NCI-H446 treated with DMSO at 0.1 percent for 48 hours (cell line): ENCODE measurements around the gene FBRSL1.

Experiments
- DNase-seq: peaks from one replicate; lab custom pipeline; 2025; lab: John Stamatoyannopoulos, UW

The FBRSL1 gene

DNA sequence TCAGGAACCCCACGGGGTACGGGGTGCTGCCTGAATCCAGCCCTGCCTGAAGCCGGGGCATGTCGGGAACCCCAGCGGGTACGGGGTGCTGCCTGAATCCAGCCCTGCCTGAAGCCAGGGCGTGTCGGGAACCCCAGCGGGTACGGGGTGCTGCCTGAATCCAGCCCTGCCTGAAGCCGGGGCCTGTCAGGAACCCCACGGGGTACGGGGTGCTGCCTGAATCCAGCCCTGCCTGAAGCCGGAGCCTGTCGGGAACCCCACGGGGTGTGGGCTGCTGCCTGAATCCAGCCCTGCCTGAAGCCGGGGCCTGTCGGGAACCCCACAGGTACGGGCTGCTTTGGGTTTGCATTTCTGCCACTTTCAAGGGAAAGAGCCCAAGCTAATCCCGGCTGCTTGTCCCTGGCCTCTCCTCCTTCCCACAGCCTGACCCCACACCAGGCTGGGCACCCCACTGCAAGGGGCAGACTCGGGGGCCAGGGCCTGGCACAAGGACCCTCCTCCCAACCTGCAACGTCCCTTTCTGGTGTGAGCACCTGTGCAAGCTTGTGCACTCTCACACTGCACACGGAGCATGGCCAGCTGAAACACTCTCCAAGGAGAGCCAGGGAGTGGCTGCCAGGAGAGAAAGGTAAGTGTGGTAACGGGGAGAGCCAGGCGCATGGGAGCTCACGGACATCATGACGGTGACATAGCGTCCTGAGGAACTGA is 5.6 kb upstream of the FBRSL1 start:
- no peak for DNase-seq

DNA sequence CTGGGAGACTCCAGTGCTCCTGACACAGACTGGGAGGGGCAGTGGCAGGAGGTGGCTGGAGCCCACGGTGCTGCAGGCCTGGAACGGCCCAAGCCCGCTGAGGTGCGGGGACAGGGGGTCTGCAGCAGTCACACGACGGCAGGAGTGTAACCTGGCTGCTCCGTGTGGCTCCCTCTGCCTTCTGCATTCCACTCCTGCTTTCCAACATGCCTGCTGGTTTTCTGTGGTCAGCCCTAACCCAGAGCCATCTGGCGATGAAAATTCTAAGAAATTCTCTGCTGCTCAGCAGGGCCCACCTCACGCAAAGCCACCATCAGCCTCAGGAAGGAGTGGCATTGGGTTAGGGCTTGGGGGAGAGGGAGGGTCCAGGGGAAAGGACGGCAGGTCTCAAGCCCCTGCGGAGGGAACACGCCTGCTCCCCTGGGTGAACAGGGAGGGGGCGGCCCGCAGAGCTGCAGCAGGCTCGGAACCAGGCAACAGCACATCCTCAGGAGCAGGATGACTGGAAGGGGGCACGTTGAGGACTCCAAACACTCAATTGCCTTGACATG is 5.0 kb upstream of the FBRSL1 start:
- no peak for DNase-seq

DNA sequence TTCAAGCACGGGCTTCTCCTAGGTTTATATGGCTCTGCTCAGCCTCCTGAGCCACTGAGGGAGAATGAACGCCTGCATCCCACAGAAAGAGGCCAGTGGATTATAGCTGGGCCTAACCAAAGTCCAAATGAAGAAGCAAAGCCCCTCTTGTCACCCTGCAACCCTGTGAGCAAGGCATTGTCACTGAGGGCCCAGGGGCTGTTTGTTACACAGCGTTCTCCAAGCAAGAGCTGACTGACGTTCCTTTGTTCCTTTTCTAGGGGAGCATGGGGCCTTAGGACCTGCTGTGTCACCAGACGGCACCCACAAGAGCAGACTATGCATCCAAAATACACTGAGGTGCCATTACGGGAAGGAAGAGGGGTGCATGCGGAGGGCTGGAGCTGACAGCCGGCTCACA is 4.3 kb upstream of the FBRSL1 start:
- no peak for DNase-seq

DNA sequence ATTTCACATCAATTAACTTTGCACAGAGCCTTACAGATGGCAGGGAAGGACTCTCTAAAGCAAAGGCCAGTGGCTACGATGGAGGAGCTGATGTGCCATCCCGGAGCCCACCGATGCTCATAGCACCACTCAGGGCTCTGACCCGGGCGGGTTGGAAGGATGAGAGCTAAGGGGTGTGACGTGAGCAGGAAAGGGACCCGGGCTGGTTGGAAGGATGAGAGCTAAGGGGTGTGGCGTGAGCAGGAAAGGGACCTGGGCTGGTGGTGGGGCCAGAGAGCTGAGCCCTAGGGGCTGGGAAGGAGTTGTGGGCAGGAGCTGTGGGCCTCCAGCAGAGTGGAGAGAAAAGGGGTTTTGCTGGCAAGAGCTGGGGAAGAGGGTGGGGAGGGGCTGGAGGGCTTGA is 3.8 kb upstream of the FBRSL1 start:
- no peak for DNase-seq

DNA sequence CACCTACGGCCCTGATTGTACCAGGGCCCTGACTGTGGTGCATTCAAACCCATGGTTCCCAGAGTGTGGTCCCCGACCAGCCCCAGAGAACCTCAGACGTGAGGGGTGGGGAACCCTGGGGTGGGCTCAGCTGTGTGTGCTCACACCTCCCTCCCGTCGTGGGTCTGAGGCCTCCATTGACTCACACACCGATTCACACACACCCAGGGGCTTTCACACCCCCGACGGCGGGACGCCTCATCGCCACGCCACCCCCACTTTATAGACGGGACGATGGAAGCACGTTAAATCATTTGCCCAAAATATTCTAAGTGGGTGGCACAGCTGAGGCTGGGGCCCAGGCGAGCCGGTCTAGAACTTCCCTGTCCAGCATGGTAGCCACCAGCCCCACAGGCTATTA is 3.4 kb upstream of the FBRSL1 start:
- DNase-seq: no peak

DNA sequence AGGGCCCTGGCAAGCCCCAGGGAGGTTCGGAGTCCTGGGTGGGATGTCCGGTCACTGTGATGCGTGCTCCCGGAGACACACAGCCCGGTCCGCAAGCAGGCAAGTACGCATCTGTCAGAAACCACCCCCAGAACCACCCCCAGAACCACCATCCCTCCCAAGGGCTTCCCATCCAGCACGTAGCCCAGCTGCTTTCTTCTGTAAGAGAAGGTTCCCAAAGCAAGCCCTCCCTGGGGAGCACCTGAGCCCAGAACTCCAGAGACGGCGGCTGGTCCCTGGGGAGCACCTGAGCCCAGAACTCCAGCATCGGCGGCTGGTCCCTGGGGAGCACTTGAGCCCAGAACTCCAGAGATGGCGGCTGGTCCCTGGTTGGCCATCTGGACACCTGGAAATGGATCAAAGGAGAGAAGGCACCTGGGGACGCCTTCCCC is 2.6 kb upstream of the FBRSL1 start:
- DNase-seq: no peak

DNA sequence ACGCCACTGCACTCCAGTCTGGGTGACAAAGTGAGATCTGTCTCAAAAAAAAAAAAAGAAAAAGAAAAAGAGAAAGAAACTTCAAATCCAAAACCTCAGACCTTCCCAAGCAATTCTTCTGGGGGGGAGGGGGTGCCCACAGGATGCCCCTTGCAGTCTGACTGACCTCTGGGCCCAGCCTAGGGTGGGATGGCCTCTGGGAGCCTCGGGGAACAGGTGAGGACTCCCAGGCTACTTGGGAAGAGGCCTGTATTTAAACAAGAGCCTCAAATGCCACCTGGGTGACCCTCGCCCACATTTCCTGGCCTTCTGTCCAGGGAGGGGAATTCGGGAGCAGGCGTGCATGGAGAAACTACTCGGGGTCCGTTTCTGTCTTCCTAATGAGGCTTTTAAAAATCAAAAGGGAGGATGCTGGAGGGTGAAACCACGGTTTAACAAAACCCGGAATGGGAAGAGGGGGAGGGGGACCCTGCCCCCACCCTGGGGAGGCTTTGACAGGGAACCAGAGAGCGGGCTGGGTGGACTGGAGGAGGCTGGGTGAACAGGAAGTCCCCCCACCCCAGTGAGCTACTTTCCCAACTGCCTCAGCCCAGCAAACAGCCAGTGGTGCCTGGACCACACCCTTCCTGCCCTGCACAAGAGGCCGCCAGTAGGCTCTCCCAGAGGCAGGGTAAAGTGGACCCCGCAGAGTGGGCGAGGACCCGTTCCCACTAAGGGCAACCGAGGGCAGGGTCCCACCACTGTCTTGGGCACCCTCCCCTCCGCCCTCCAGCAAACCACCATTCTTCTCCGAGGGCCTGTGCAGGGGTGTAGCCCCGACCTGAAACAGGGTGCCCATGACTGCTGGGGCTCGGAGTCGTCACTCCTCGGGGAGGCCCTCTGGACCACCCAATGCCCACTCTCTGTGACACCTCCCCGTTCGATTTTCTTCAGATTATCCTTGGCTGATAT is 1.5 kb upstream of the FBRSL1 start:
- DNase-seq: no peak

DNA sequence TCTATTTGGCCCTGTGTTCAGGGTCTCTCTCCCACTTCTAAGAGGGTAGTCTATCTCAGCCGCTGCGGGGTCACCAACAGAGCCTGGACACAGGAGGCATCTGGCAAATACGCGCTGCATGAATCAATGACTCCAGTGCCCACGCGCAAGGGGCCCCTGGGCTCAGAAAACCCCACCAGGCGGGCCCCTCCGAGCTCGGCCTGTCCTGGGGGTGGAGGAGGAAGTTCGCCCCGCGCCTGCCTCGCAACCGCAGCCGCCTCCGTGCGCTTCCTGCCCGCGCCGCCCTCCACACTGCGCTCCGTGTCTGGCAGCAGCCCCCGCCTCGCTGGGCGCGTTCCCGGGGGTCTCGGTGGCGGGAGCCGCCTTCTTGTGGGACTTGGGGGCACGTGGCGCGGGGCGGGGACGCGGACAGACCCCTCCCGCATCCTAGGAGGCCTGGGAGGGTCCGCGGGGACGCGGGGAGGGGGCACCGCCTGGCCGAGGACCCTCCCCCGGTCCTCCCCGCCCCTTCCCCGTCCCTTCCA is 811 bp upstream of the FBRSL1 start:
- DNase-seq: no peak

DNA sequence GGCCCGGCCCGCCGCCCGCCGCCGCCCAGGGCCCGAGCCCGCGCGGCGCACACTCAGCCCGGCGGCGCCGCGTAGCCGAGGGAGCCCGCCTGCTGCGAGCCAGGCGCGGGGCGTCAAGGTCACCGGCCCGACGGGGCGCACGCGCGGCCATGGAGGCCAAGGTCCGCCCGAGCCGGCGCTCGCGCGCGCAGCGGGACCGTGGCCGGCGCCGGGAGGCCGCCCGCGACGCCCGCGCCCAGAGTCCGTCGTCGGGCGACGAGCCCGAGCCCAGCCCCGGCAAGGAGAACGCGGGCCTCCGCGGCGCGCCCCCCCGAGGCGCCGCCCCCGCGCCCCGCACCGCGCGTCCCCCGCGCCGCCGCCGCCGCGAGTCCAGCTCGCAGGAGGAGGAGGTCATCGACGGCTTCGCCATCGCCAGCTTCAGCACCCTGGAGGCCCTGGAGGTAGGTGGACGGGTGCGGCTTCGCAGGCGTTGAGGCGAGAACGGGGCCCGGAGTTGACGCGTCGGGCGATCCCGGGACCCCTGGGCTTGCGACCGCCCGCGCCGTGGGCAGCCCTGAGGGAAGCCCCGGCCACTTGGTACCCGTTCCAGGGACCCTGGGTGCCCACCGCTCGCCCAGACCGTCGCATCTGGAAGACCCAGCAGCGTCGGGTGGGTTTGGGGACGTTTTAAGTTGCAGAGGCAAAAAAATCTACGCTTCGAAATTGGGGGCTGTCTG is 629 bp downstream of the FBRSL1 start:
- no peak for DNase-seq

DNA sequence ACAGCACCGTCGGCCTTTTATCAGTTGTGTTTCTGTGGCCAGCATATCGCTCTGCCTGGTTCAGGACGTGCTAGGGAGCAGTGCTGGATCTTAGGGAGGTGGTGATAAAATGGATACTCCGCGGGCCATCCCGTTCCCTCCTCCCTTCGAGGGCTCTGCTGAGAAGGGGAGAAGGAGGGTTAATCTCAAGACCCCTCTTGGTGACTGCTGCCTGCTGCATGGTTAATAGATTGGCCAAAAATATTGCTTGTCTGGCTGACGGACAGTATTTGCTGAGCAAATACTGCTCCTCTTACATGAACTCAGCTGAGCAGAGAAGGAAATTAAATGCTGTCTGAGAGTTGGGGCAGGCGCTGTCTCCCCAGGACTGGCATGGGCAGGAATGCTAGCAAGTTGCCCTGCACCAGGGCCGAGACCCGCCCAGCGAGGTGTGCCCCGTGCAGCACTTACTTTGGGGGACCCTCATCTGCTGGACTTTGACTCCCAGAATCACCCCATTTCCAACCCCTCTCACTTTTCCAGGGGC is 1.2 kb downstream of the FBRSL1 start:
- no peak for DNase-seq

DNA sequence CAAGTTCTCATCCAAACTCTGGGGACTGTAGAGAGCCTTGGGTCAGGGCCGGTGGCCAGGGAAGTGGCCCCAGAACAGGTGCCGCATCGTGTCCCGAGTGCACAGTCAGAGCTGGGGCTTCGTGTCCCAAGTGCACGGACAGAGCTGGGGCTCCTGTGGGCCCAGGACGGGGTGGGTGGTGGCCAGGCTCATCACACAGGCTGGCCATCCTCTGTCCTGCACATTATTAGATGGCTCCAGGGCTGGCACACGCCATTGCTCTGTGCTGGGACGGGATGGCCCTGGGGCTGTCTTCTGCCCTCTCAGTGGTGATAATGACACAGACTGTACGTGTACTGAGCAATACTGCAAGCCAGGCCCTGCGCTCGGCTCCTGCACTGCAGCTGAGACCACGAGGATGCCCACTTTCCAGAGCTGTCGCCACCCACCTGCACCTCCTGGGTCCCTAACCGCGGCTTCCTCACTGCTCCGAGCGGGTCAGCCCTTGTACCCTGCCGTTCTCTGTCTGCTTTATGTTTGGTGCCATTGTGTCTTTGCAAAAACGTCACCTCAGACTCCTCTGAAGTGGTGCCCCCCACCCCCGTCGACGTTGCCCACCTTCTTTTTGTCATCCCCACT is 1.9 kb downstream of the FBRSL1 start:
- no peak for DNase-seq

DNA sequence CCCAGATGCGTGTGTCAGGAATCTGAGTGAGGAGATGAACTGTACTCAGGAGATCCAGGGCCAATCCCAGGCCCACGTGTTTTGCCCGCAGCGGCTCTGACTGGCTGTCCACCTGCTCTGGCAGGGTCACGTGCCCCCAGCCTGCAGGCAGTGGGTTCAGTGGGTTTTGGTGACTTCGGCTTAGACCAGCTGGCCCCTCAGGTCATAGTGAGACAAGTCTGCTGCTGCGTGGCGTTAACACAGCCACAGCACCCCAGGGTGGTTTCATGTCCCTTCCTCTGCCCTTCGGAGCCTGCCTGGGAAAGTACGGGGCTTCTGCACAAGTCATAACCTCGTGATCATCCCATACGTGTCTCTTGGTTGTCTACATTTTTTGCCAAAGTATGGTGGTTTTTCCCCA is 2.6 kb downstream of the FBRSL1 start:
- no peak for DNase-seq

DNA sequence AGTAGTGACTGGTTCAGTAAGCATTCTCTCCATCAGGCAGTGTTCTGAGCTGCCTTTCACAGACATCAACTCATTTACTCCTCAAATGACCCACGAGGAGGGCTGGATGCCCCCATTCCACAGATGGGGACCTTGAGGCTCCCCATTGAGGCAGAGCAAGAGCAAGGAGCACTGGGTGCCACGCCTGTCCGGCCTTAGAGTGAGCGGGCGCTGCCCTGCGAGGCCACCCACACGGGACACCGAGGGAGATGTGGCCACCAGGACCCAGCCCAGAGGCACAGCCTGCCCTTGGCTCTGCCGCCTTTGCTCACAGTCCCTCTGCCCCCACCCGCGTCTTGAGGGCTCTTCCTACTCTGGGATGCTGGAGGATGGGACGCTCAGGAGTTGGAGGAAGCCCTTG is 3.0 kb downstream of the FBRSL1 start:
- DNase-seq: no peak

DNA sequence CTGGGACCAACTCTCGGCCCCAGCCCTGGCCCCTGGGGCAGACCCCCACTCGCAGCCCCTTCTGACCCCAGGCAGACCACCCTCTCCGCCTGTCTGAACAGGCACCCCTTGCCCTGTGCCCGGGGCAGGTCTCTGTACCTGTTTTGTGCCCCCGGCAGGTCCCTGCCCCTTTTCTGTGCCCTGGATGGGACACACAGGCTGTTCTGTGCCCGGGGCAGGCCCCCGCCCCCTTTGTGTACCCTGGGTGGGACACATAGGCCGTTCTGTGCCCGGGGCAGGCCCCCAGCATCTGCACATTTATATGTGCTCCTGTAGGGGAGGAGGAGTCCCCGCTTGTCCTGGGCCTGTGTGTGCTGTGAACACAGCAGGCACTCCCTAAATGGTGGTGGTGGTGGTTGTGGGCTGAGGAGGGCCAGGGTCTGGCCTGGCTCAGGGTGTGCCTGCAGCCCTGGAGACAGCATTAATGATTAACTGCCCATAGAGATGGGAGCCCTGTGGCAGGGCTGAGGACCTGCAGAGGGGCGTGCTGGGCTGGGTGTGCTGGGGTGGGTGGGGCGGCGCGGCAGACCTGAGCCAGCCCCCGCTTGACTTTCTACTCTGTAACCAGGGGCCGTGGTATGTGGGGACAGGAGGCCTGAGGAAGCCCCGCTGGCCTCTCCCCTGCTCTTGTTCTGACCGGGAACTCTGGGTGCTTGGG is 3.7 kb downstream of the FBRSL1 start:
- DNase-seq: no peak

DNA sequence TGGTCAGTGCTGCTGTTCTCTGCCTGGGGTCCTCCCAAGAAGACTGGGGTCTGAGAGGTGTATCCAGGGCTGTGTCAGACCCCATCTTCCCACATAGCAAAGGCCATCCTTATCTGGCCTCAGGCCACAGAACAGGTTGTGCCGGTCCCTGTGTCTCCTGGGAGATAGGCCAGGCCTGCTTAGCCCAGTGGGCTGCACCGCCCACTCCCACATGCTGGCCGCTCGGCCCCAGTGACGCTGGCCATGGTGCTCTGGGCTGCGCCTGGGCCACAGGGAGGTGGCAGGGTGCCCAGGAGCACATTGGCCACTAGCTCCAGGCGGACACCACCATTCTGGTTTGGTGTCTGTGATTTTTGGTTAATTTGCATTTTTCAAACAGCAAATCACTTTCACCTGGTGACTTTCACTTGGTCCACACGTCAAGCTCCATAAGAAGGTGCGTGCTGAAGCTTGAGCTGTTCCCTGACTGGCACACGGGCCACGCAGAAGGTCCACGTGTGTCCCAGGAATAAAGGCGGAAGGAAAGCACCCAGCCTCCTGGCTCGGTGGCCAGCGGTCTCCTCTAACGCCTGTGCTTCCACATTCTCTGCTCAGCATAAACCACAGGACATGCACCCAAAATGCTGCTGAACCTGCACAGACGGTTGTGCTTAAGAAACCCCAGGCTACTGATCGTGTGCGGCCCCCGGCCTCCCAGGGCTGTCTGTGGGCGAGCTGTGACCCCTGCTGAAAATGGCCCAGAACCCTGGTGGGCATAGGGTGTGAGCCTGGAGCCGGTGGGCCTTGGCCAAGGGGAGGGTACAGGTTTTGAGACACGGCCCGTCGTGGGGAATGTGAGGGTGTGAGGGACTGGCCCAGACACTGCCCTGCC is 4.6 kb downstream of the FBRSL1 start:
- DNase-seq: no peak

DNA sequence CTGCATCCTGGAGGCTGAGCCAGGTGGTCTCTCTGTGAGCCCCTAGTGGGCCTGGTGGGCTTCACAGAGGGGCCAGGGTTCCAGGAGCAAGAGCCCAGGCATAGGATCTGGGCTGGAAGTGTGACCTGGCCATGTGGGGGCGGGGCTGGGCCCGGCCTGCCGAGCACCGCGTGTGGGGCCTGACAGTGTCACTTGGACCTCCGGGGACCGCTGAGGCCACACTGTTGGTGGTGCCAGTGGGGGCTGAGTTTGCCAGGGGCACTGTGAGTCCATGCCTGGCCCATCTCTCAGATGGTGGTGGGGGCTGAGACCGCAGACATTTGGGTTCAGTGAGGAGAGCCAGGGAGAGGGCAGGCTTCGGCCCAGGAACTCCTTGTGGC is 5.2 kb downstream of the FBRSL1 start:
- DNase-seq: no peak

DNA sequence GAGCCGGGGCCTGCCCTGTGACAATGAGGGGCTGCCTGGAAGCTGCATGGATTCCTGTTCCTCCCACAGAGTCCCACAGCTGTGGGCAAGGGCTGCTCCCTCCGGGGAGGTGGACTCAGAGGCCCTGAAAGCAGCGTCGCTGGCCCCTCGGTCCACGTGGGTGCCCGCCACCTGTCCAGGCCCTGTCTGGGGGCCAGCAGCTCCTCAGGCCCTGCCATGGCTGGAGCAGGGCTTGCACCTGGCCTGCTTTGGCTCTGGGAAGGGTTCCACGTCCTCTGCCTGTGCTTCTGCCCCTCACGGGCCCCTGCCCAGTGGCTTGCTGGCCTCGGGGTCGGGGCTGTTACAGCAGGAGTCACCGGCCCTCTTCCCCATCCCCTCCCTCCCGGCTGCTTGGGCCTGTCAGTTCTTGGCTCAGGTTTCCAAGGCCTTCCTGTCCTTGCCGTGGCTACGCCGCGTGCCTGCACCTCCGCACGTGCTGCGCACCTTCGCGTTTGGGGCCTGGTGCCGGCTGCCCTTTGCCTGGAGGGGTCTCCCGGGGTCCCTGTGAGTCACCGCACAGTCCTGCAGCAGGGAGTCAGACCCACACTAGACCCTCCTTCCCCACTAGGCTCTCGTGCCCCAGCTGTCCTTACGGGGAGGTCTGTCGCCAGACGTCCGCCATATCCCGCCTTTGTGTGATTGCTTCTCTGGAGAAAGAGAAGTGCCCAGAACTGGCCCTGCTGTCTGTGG is 5.8 kb downstream of the FBRSL1 start:
- no peak for DNase-seq

DNA sequence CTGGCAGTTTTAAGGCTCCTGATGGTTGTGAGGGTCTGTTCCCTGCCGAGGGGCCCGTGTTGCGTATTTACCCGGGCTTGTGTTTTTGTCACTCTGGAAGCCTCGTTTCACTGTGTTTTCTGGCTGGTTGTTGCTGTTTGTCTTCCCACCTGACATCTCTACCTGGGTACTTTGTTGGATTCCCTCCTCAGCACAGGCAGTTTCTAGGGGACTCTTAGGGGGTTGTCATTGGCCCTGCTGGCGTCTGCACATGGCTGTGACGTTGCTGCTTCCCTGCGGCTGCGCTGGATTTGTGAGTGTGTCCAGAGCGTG is 6.4 kb downstream of the FBRSL1 start:
- DNase-seq: no peak

DNA sequence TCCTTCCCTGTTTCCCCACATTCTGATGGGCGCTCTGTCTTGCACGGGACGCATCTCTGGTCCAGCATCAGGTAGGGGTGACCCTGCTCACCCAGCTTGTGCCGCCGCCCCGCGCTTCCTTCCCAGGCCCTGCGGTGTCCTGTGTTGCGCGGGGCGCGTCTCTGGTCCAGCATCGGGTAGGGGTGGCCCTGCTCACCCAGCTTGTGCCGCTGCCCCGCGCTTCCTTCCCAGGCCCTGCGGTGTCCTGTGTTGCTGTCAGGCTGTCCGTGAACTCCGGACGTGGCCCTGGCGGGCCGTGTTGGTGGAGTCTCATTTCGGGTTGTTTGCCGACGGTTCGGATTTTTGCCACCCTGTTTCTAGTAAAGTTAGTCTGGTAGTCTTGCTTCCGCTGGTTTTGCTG is 6.8 kb downstream of the FBRSL1 start:
- no peak for DNase-seq
